Measurements from ENCODE around the gene CDK17.
A peak's percentile ranks its signal among the peaks of the same experiment; 100 is the strongest.
"Not testable (repeated sequence)": the region's sequence is repeated elsewhere in the genome, so short reads cannot be mapped to it uniquely, and the experiment has no call there.

The CDK17 gene

DNA sequence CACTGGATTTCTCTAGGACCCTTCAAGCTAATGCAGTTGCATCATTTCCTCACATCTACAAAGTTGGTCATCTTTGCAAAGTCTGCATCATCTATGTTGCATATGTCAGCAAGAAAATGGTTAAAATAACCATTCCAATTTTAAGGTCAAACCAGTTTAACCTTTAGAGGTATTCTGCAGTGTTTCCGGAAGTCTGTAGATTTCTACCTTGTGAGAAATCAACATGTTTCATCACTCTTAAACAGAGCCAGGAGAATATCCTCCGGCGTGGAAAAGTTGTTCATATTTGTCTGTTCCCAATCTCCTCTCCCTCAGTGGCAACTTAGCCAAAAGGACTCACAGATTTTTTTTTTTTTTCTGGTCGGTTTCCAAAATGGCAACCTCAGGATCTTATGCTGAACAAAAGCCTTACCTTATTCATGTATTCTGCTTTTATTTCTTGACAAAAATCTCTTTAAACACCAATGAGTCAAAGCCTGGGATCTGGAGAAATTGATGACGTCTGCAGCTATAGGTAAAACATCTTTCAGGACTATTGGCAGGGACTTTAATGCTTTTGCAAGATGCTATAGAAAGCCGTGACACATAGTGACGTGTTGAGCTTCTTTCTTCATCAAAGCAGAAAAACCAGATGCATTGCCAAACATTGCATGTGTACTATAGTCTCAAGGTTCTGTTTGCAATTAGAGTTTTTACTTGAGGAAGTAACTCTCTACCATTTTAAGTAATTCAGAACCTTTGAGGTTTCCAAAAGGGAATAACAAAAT, 16.0 kb upstream of the CDK17 start:
- peak; percentile 68 to 89 (median 79) for DNase-seq

DNA sequence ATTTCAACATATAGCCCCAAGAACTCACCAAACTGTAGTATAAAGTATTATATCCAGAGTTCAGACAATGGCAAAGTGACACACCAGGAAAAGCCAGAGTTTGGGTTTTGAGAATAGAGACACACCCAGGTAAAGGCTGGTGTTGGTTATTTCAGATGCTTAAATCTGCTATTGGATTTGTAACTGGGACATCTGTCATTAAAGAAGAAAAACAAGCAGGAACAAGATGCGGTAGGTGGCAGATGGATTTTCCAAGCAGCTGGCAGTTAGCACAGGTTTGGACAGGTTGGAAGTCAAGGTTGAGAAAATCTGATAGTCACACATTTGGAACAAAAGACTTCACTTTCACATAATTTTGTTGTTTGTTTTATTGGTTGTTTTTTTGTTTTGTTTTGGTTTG, 14.4 kb upstream of the CDK17 start:
- no peak for DNase-seq

DNA sequence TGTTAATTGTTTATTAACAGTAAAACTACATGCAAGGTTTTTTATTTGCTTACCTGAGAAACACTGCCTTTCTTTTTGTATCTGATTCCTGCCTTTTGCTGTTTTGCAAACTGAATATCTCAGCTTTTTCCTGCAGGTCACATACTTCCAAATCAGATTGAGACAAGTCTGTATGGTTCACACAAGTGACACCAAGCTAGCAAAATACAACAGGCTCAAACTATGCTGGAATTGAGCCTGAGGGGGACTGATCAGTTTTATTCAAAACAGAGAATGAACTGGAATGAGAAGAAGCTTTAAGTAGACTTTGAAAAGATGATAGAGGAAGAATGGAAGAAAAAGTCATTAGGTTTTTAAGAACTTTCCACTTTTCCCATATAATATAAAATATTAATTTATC, 12.2 kb upstream of the CDK17 start:
- DNase-seq: no peak

DNA sequence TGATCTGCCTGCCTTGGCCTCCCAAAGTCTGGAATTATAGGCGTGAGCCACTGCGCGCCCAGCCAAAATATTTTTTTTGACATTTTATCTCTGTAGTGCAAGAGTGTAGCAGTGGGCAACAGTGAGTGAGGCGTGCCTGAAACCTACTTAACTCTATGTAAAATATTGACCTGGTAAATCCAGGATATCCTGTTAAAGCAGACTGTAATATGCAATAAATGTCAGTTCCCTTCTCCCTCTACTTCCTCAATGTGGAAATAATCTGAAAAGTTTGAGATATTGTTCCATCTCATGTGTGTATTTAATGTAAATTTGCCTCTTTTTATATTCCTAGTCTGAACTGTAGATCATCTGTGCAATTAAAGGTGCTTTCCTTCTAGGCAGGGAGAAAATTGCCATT, 9.5 kb upstream of the CDK17 start:
- peak in 2 of 3 donors; percentile 5 to 30 for DNase-seq

DNA sequence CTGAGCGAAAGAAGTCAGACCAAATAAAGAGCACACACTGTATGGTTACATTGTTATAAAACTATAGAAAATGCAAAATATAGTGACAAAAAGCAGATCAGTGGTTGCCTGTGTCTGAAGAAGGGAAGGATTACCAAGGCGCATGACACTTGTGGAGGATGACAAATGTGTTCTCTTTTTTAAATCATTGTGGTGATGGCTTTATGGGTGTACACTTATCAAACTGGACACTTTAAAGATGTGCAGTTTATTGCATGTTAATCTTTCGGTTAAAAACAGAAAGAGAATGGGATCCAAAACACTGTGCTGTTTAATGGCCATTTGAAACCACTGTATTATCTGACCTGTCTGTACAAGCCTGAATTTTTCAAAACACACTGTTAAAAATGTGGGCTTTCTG, 8.8 kb upstream of the CDK17 start:
- no peak for DNase-seq

DNA sequence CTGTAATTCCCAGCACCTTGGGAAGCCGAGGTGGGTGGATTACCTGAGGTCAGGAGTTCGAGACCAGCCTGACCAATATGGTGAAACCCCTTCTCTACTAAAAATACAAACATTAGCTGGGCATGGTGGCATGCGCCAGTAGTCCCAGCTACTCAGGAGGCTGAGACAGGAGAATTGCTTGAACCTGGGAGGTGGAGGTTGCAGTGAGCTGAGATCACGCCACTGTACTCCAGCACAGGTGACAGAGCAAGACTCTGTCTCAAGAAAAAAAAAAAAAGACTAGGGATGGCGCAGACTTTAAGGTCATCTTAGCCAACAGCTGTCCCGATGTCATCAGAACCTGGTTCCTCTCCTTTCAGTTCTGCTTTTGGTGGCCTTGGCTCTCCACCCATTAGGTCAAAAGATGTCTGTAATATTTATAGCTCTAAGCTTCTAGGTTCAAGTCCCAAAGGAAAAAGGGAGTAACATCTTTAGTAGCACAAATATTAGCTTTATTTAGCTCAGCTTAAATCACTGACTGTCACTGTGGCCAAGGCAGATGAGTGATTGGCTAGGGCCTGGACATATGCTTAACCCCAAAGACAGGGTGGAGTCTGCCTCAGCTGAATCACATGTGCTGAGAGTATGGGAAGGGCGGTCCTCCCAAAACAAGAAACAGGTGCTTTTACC, 7.3 kb upstream of the CDK17 start:
- peak; percentile 74 to 86 (median 82) for DNase-seq

DNA sequence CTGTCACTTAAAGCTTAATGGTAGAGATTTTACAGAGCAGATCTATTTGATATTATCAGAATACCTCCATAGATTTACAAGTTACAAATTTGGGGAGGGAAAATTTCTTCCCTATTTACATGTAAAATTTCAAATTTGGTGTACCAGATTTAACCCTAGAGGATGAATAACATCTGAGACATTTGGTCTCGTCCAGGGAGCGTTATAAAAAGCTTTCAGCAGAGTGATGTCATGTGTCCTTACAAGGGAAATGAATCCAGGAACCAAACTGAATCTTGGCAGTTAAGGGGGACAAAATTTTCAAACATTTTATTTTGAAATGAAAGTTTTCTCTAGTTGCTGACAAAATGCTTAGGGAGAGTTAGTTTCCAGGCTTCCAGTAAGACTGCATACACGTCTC, 4.5 kb upstream of the CDK17 start:
- DNase-seq: peak in 2 of 3 donors; percentile 33 to 35

DNA sequence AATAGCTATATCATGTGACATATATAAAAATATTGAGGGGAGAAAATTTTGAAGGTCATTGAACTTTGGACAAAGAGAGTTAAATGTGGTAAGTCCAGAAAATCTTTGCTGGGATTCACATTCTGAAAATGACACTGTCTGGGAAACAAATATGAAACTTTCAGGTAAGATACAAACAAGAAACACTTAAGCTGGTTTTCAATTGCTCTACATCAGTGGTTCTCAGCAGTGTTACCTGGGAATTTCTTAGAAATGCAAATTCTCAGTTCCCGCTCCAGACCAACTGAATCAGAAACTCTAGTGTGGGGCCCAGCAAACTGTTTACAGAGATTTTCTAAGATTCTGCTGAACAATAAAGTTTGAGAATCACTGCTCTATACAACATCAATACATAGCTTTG, 3.6 kb upstream of the CDK17 start:
- no peak for DNase-seq

DNA sequence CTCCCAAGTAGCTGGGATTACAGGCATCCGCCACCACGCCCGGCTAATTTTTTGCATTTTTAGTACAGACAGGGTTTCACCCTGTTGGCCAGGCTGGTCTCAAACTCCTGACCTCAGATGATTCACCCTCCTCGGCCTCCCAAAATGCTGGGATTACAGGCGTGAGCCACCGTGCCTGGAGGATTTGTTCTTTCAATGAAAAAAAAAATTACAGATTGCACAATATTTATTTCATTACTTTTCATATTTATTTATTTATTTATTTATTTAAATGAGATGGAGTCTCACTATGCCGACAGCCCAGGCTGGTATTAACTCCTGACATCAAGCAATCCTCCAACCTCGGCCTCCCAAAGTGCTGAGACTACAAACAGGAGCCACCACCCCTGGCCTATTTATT, 2.3 kb upstream of the CDK17 start:
- DNase-seq: not testable (repeated sequence)

DNA sequence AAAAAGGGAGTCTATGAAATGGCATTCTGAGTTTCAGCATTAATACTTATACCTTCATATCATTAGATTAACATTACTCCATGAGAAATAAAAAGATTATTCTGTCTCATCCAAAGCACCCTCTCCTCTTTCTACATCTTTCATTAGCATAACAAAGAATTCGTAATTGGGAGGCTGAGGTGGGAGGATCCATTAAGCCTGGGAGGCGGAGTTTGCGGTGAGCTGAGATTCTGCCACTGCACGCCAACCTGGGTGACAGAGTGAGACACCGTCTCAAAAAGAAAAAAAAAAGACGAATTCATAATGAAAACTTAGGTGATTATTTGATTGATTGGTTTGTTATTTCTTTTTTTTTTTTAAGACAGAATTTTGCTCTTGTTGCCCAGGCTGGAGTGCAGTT, 1.8 kb upstream of the CDK17 start:
- no peak for DNase-seq

DNA sequence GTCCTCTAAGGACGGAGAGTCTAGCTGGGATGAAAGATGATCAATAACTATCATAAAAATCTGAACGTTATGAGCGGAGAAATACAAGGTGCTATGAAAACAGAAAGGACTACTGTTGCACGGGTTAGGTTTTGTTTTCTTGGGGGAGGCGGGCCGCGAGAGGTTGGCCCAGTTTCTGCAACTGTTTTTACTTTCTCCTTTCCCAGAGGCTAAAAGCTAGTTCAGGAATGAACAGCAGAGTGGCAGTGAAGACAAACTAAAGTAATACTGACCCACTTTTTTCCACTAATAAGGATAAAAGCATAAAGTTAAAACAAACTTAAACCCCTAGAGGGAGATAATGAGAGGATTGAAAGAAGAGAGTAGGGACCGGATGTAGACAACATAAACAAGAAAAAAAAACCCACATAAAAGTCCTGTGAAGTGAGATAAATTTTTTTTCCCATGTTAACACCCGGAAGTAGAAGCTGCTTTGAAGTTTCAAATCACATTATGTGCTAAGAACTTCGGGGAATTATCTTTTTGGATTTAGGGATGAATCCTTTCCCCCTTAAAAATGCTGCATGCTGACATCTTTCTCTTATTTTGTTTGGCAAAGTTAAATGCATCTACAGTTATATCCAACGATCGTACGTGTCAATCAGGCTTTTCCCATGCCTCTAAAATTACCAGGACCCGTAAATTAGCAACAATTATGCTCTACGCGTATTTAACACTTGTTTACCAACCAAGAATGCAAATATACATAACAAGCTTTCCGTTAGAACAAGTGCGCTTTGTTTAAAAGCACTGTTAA, 1.0 kb upstream of the CDK17 start:
- DNase-seq: peak; percentile 65 to 78 (median 72)

DNA sequence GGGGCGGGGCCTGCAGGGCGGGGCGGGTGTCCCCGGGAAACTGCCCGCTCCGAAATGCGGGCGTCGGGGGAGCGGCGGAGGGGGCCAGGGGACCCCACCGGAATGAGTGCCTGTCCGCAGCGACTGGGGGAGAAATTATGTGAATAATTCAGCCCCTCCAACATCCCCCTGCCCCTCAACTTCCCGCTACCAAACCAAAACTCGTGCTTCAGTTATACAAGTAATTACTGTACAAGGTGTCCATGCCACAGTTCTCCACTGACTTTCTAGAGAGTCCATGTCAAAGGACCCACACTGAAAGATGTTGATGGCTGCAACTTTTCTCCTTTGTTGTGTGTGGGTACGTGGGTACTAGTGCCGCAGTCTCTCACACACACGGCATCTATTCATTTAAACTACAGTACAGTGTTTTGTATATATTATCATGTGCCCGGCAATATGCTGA, 414 bp upstream of the CDK17 start:
- no peak for DNase-seq

DNA sequence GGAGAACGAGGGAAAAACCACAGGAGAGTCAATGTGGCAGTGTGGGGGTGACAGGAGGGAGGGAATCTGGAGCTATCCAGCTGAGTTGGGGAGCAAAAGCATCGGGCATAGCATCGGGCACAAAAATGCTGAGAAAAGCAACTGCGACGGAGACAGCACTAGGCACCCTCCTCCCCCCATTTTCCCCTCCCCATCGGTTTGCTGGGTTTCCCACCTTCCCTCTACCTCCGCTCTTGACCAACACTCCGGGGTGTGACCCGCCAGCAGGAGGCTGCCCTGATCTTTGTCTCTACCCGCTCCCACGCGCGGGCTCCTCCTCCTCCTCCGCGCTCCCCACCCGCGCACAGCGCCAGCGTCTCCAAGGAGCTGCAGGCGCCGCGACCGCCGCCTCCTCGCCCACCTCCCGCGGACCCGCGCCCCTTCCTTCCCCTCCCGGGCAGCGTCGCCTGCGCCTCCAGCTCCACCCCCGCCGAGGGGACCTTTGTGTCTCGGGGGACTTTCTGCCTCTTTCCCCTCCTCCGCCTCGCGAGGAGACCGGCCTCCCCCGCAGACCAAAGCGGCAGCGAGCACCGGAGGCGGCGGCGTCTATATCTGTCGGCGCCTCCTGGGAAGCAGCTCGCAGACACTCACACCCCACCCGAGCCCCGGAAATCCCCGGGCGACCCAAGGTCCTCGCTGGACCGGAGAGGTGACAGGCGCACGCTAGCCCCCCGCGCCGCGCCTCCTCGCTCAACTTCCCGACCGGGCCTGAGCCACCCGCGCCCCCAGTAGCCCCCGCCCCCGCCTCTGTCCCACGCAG, 920 bp downstream of the CDK17 start:
- peak; percentile 91 to 95 (median 93) for DNase-seq

DNA sequence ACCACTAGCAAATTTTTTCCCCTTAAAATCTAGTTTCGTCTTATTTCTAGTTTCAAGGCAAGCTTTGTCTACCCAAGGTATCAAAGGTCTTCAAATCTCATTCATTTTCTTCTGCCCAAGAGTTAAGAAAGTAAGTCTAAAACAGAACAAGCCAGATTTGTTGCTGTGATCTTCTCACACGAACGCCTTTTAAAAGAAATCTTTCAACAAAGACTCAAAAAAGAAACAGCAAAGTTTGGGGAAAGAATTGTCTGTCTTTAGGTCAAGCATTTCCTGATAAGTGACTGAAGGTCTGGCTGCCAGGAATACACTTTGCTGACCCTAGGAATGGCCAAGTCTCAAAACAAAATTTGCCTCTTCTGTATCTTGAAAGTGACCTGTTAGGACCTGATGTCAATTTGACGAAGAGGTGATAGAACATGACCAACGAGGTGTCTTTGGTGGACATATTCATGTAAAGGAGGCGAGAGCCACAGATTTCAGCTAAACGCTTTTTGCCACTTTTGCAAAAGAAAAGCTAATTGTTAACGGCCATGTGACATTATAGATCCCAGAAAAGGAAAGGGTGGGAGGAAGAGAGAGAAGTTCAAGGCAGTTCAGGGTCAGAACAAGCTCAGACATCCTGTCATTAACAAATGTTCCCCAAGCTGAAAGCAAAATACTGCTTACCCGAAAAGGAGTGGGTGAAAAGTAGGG, 1.7 kb downstream of the CDK17 start:
- DNase-seq: peak in 2 of 3 donors; percentile 15 to 20

DNA sequence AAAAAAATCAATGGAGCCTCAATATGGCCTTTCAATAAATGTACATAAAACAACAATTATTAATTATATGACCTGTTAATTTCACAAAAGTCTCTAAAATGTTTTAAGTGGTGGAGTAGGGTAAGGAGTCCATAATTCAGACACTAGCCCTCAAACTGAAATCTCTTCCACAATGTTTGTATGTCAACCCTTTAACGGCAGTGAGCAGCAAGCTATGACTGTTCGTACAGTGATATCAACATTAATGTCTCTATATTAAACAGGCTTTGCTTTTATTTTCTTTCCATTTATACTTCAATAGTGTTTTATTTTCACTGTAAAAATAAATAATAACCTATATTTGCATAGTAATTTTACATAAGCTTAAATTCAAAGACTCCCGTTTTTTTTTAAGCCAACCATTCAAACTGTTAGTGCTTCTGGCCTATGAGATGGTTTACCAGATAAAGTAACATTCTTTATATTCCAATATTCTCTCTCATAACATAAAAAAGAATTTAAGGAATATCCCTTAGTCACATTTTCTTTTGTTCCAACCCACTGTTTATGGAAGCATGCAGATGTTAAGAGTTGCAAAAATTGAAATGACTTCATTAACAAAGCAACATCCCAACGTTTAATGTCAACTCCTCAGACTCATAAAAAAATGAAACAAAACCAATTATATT, 2.3 kb downstream of the CDK17 start:
- DNase-seq: peak in 1 of 3 donors; percentile 25

DNA sequence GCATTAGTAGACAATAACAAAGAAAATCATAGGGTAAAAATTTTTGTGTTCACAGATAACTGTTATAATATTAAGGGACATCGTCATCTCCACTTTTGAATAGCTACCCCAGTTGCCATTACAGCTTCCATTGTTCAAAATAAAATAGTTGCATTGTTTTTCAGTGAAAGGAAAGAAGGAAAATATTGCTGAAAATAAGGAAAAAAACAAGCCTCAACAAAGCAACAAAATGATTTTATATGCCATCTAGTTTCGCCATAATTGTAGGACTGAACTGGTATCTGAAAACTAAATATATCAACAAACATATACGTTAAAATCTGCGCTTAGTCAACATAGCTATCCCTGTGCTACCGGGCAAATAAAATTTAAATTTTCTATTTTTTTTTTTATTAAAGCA, 3.3 kb downstream of the CDK17 start:
- DNase-seq: no peak

DNA sequence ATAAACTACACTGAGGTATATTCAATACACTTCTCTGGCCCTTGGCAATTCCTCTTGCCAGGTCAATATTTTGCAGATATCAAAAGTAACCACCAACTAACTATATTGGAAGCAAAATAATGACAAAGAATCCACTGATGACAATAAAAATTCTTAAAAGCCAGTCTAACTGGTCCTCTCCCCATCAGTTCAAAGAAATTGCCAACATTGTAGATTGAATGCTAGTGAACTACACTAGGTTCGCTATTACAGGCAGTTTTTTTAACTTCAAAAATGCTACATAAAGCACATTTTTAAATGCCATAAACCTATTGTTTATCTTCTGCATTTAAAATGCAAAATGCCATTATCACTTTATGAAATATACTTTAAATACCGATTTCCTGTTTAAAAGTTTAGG, 4.0 kb downstream of the CDK17 start:
- DNase-seq: no peak

DNA sequence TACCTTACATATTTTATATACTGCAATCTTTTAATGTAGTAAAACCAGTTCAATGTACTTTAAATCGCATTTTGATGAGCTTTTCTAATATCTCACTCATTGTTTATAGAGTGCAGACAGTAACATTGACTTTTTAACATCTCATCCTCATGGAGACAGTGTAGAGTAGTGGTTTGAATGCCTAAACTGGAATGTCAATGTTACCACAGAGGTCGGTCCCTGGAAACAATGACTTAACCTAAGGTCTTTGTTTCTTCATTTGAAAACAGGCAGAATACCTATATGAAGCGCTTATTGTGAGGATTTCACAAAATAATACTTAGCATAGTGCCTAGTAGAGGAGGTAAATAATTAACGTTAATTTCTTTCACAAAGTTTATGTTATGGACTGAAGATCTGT, 5.0 kb downstream of the CDK17 start:
- DNase-seq: no peak

DNA sequence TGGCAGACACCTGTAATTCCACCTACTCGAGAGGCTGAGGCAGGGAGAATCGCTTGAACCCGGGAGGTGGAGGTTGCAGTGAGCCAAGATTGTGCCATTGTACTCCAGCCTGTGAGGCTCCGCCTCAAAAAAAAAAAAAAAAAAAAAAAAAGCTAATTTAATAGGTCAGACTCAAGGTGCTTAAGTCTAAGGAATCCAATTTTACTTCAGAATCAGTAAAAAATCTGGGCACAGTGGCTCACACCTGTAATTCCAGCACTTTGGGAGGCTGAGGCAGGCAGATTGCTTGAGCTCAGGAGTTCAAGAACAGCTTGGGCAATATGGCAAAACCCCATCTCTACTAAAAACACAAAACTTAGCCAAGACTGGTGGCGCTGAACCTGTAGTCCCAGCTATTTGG, 7.0 kb downstream of the CDK17 start:
- DNase-seq: not testable (repeated sequence)

DNA sequence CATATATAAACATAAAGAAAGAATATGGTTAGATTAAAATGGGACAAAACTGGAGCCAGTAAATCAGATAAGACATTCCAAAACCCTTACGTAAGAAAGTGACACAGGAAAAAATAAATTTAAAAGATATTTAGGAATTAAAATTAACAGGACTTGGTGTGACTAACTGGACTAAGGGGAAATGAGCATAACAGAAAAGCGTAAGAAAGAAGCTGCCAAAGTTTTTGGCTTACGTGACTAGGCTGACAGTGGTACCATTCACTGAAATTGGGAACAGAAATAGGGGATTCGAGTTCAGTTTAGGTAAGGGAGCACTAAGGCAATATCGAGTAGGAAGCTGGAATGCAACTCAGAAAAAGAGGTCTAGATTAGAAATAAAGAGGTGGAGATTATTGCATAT, 7.8 kb downstream of the CDK17 start:
- DNase-seq: no peak

DNA sequence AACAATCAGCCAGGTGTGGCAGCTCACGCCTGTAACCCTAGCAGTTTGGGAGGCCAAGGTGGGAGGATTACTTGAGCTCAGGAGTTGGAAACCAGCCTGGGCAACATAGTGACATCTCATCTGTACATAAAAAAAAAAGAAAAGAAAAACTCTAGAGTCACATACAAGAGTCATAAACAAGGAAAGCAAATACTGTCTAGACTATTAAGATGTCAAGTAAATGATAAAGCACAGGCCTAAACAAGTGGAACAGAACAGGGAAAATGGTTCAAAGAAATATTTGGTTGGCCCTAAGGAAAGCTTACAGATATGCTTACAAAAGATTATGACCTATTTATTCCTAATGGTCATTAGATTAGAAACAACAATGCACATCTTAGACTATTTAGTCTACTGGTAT, 12.3 kb downstream of the CDK17 start:
- DNase-seq: no peak

DNA sequence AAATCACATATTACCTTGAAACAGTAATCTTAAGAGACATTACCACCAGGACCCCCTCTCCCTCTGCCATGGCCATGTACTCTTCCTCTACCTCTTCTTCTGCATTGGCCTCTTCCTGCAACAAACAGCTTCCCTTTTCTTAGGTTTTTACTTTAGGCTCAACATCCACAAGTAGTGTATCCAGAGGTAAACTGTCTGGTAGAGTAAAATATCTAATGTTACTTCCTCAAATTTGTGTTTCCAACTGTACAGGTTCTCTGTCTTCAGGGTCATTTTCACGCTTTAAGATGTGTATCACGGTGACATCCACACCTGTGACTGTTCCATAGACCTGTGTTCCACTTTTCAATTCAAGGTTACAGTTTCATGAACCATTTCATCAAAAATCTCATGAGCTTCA, 13.4 kb downstream of the CDK17 start:
- no peak for DNase-seq

All from suppressor macrophage treated with lipopolysaccharide for 1 hour (primary cell).